H9 (cell line): Measurements from ENCODE around the gene CD2BP2. TPM values are rescaled to one million over a fixed set of nuclear protein-coding genes. Genes with fewer than 3 reads are reported as not detected.

Experiments used
- DNase-seq: peaks from one replicate; pipeline ENCODE4 v3.0.0-alpha.2; 2017
- H2AFZ ChIP-seq: one replicate; pipeline ENCODE4 v1.6.1; 2013; ENCODE audit warnings: mild to moderate bottlenecking, low read length, control low read depth, moderate library complexity
- H2AK5ac ChIP-seq: 2 replicates; pipeline ENCODE4 v1.6.1; 2013; ENCODE audit warnings: low read length, control low read depth, mixed read lengths; ENCODE audit not compliant: insufficient read length
- H2BK120ac ChIP-seq: one replicate; pipeline ENCODE4 v1.6.1; 2013; ENCODE audit warnings: low read depth, mild to moderate bottlenecking, low read length, control low read depth, inconsistent platforms; ENCODE audit not compliant: poor library complexity, severe bottlenecking
- H2BK12ac ChIP-seq: 2 replicates; pipeline ENCODE4 v1.6.1; 2013; ENCODE audit warnings: low read length, control low read depth, mixed read lengths, low read depth; ENCODE audit not compliant: insufficient read length
- H2BK15ac ChIP-seq: 2 replicates; pipeline ENCODE4 v1.6.1; 2013; ENCODE audit warnings: low read depth, low read length, control low read depth
- H2BK20ac ChIP-seq: one replicate; pipeline ENCODE4 v1.6.1; 2013; ENCODE audit warnings: low read depth, mild to moderate bottlenecking, low read length, control low read depth, inconsistent platforms; ENCODE audit not compliant: poor library complexity, severe bottlenecking
- H2BK5ac ChIP-seq: 2 replicates; pipeline ENCODE4 v1.6.1; 2013; ENCODE audit warnings: low read length, control low read depth, mixed read lengths; ENCODE audit not compliant: insufficient read length
- H3K14ac ChIP-seq: 2 replicates; pipeline ENCODE4 v1.6.1; 2013; ENCODE audit warnings: low read length, control low read depth; ENCODE audit not compliant: insufficient read depth
- H3K18ac ChIP-seq: 2 replicates; pipeline ENCODE4 v1.6.1; 2013; ENCODE audit warnings: low read depth, mild to moderate bottlenecking, mixed read lengths, low read length, control low read depth; ENCODE audit not compliant: insufficient read length
- H3K23ac ChIP-seq: 2 replicates; pipeline ENCODE4 v1.6.1; 2013; ENCODE audit warnings: low read length, control low read depth, mixed read lengths, low read depth; ENCODE audit not compliant: insufficient read length
- H3K23me2 ChIP-seq: 2 replicates; pipeline ENCODE4 v1.6.1; 2013; ENCODE audit warnings: low read depth, mild to moderate bottlenecking, mixed read lengths, low read length, control low read depth; ENCODE audit not compliant: insufficient read length, poor library complexity, severe bottlenecking
- H3K27ac ChIP-seq: 2 replicates; pipeline ENCODE4 v1.5.1; 2013; ENCODE audit warnings: low read length, control low read depth, mixed read lengths, low read depth; ENCODE audit not compliant: insufficient read length
- H3K27me3 ChIP-seq: 2 replicates; pipeline ENCODE4 v1.6.1; 2013; ENCODE audit warnings: low read length, control low read depth, inconsistent platforms; ENCODE audit not compliant: insufficient read depth
- H3K4ac ChIP-seq: 2 replicates; pipeline ENCODE4 v1.6.1; 2013; ENCODE audit warnings: low read depth, mild to moderate bottlenecking, control low read depth, inconsistent platforms, low read length, moderate library complexity
- H3K4me1 ChIP-seq: 2 replicates; pipeline ENCODE4 v1.6.1; 2013; ENCODE audit warnings: low read length, control low read depth, inconsistent platforms; ENCODE audit not compliant: insufficient read depth
- H3K4me2 ChIP-seq: 2 replicates; pipeline ENCODE4 v1.6.1; 2013; ENCODE audit warnings: low read length, control low read depth, mixed read lengths; ENCODE audit not compliant: insufficient read length, insufficient read depth
- H3K56ac ChIP-seq: 2 replicates; pipeline ENCODE4 v1.6.1; 2013; ENCODE audit warnings: low read depth, mild to moderate bottlenecking, mixed read lengths, low read length, control low read depth; ENCODE audit not compliant: insufficient read length
- H3K79me1 ChIP-seq: 2 replicates; pipeline ENCODE4 v1.6.1; 2013; ENCODE audit warnings: low read depth, mild to moderate bottlenecking, moderate library complexity, low read length, control low read depth, inconsistent platforms; ENCODE audit not compliant: insufficient read depth, poor library complexity, severe bottlenecking
- H3K79me2 ChIP-seq: 2 replicates; pipeline ENCODE4 v1.6.1; 2013; ENCODE audit warnings: low read length, control low read depth, inconsistent platforms; ENCODE audit not compliant: insufficient read depth
- H3K9ac ChIP-seq: 2 replicates; pipeline ENCODE4 v1.6.1; 2013; ENCODE audit warnings: low read length, control low read depth, mixed read lengths; ENCODE audit not compliant: insufficient read length; ENCODE audit errors: extremely low read depth
- H3K9me3 ChIP-seq: one replicate; pipeline ENCODE4 v1.6.1; 2013; ENCODE audit warnings: low read depth, low read length, inconsistent platforms; ENCODE audit not compliant: control insufficient read depth
- H3T11ph ChIP-seq: one replicate; pipeline ENCODE4 v1.6.1; 2013; ENCODE audit warnings: mild to moderate bottlenecking, low read length, control low read depth, inconsistent platforms
- H4K20me1 ChIP-seq: one replicate; pipeline ENCODE4 v1.6.1; 2013; ENCODE audit not compliant: control insufficient read depth, insufficient read length, insufficient read depth
- H4K5ac ChIP-seq: 2 replicates; pipeline ENCODE4 v1.6.1; 2013; ENCODE audit warnings: low read depth, mild to moderate bottlenecking, mixed read lengths, low read length, control low read depth; ENCODE audit not compliant: insufficient read length
- H4K8ac ChIP-seq: replicated peaks from 2 replicates; pipeline ENCODE4 v1.6.1; 2013; ENCODE audit warnings: low read length, control low read depth, mixed read lengths, low read depth; ENCODE audit not compliant: insufficient read length
- H4K91ac ChIP-seq: 2 replicates; pipeline ENCODE4 v1.6.1; 2013; ENCODE audit warnings: low read depth, mild to moderate bottlenecking, moderate library complexity, mixed read lengths, low read length, control low read depth; ENCODE audit not compliant: insufficient read length
- H3K27ac Mint-ChIP-seq, 3 experiments: 2 replicates in 2 of 3; 3 replicates in 1 of 3; pipeline ENCODE4 v1.8.0; 2020 to 2021; ENCODE audit warnings: mixed read lengths in 3 of 3, mild to moderate bottlenecking in 1 of 3, moderate library complexity in 1 of 3
- H3K27me3 Mint-ChIP-seq: 2 replicates; pipeline ENCODE4 v1.8.0; 2021; ENCODE audit warnings: low read depth, mild to moderate bottlenecking, moderate library complexity, mixed read lengths
- H3K36me3 Mint-ChIP-seq, 3 experiments: 2 replicates in 2 of 3; 3 replicates in 1 of 3; pipeline ENCODE4 v1.8.0; 2020 to 2021; ENCODE audit warnings: low read depth in 3 of 3, mixed read lengths in 3 of 3; ENCODE audit not compliant: insufficient read depth in 1 of 3
- H3K4me1 Mint-ChIP-seq, 2 experiments: 2 replicates each; pipeline ENCODE4 v1.8.0; 2020; ENCODE audit warnings: mixed read lengths in 2 of 2
- H3K4me3 Mint-ChIP-seq, 2 experiments: 2 replicates in 1 of 2; 3 replicates in 1 of 2; pipeline ENCODE4 v1.8.0; 2020 to 2021; ENCODE audit warnings: mild to moderate bottlenecking in 2 of 2, mixed read lengths in 2 of 2, moderate library complexity in 1 of 2
- H3K9me3 Mint-ChIP-seq, 2 experiments: 2 replicates in 1 of 2; 3 replicates in 1 of 2; pipeline ENCODE4 v1.8.0; 2020; ENCODE audit warnings: mild to moderate bottlenecking in 2 of 2, mixed read lengths in 2 of 2, moderate library complexity in 1 of 2
- WGBS: extraction: QIAGEN DNeasy Blood & Tissue Kit; methylation state at CpG from one replicate; pipeline ENCODE4 v1.1.7; 2013; ENCODE audit warnings: missing lambda C conversion rate, low lambda C conversion rate, mixed read lengths; ENCODE audit not compliant: insufficient read length; ENCODE audit errors: extremely low coverage; 5-methylcytosine and 5-hydroxymethylcytosine counted together
- total RNA-seq: library from RNA; stranded (reverse); gene quantifications from 2 replicates; pipeline ENCODE4 v1.2.1, GENCODE V29; 2021
- TF ChIP-seq, protein P1 (sequence below): fragments of 200-600 bp; sonication (generic); conservative IDR thresholded peaks from 3 replicates; pipeline ENCODE4 v1.8.0; 2021; ENCODE audit warnings: antibody characterized with exemption, mild to moderate bottlenecking

CD2BP2 gene
- total RNA-seq, 1 experiment from 2014 or later, result 90.1 TPM

DNA sequence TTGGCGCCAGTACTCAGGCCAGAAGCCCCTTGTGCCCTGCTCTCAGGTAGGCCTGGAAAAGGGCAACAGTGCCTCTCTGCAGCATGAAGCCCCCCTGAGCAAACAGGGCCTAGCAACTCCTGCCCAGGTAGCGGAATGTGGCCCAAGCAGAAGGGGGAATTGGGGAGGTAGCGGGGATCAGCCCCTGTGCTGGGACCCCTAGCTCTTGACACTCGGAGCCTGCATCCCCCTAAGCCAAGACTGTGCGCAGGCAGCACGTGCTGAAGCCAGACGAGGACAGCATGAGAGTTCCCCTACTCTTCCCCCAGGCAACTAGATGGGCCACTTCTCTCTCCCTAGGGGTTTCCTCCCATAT, 823 bp upstream of the CD2BP2 start:
- Histone ChIP-seq H3T11ph (no peak overlapping the region), H2BK120ac (peak overlapping the region; percentile 90), H3K56ac (peak overlapping the region; percentile 95), H2AK5ac (peak overlapping the region; percentile 24), H2BK5ac (peak overlapping the region; percentile 21), H3K27ac (peak overlapping the region; percentile 97), H3K23me2 (peaks cover 13% of the 10 kb centered on the region), H2BK12ac (peak overlapping the region; percentile 12), H3K4me2 (peak overlapping the region; percentile 96), H3K4me1 (no peaks in the 10 kb centered on the region), H4K91ac (peak overlapping the region; percentile 64), H3K14ac (peak overlapping the region; percentile 98), H2AFZ (no peak overlapping the region), H3K9me3 (no peaks in the 10 kb centered on the region), H2BK20ac (no peak overlapping the region), H3K9ac (peak overlapping the region; percentile 97), H4K5ac (peak overlapping the region; percentile 4), H3K23ac (no peak overlapping the region), H3K27me3 (no peaks in the 10 kb centered on the region), H2BK15ac (no peak overlapping the region; the same call in 1 of the 2 replicates), H3K79me2 (peaks cover 3% of the 10 kb centered on the region; the same call in 1 of the 2 replicates), H4K8ac (peak overlapping the region; percentile 82), H3K79me1 (peaks cover 8% of the 10 kb centered on the region), H3K4ac (peak overlapping the region; percentile 84; the same call in 1 of the 2 replicates), H4K20me1 (no peaks in the 10 kb centered on the region), H3K18ac (peak overlapping the region; percentile 68)
- TF ChIP-seq, protein P1, sequence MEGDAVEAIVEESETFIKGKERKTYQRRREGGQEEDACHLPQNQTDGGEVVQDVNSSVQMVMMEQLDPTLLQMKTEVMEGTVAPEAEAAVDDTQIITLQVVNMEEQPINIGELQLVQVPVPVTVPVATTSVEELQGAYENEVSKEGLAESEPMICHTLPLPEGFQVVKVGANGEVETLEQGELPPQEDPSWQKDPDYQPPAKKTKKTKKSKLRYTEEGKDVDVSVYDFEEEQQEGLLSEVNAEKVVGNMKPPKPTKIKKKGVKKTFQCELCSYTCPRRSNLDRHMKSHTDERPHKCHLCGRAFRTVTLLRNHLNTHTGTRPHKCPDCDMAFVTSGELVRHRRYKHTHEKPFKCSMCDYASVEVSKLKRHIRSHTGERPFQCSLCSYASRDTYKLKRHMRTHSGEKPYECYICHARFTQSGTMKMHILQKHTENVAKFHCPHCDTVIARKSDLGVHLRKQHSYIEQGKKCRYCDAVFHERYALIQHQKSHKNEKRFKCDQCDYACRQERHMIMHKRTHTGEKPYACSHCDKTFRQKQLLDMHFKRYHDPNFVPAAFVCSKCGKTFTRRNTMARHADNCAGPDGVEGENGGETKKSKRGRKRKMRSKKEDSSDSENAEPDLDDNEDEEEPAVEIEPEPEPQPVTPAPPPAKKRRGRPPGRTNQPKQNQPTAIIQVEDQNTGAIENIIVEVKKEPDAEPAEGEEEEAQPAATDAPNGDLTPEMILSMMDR, result no peak
- Mint-ChIP-seq H3K4me3 (peak overlapping the region; percentile 95 to 98), H3K27me3 (no peaks in the 10 kb centered on the region; the same call in 1 of the 2 replicates), H3K36me3 (peaks cover 25 to 67% (median 58%) of the 10 kb centered on the region in 3 experiments), H3K27ac (peak overlapping the region; percentile 62 to 99 (median 99); a peak in 5 of 7 replicates), H3K9me3 (0 out of 5 replicates have a peak, but pooled peaks cover 0 to 2% of the 10 kb centered on the region in 2 experiments), H3K4me1 (peaks cover 23 to 36% of the 10 kb centered on the region in 2 experiments)
- DNase-seq, result no peak
- WGBS, result no CpG with 5 or more reads among the region's 7 CpGs
